GM18519 (cell line): Measurements from ENCODE around the gene EDEM1.

Source experiments
- ATAC-seq: cut with Tn5 transposase; IDR thresholded peaks from one replicate; pipeline ENCODE4 v1.9.1; 2021; ENCODE audit warnings: mild to moderate bottlenecking, moderate library complexity; ENCODE audit not compliant: unreplicated experiment, low FRiP score

EDEM1 gene

DNA sequence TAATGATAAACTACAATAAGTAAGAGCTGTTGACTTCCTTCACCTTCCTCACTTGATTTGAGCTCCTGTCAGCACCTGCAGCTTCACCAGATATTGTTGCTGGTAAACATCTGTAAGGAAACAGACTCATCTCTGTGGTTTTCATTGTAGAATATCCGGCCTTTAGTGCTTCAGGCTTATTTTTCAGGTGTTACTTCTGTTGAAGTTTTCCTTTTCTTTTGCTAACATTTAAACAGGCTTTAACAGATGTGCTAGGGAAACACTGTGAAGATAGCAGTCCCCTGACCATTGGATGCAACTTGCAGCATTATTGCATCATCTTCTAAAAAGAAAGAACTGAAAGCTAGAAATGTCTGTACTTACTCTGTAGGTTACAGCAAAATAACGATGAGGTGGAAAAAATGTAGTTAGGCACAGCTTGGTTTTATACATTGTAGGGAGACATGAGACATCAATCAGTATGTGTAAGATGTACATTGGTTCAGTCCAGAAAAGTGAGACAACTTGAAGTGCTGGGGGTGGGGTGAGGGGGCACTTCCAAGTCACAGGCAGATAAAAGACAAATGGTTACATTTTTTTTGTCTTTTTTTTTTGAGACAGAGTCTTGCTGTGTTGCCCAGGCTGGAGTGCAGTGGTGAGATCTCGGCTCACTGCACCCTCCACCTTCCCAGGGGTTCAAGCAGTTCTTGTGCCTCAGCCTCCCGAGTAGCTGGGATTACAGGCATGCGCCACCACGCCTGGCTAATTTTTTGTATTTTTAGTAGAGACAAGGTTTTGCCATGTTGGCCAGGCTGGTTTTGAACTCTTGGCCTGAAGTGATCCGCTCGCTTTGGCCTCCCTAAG, 10.2 kb downstream of the EDEM1 start:
- peak; percentile 77 for ATAC-seq

DNA sequence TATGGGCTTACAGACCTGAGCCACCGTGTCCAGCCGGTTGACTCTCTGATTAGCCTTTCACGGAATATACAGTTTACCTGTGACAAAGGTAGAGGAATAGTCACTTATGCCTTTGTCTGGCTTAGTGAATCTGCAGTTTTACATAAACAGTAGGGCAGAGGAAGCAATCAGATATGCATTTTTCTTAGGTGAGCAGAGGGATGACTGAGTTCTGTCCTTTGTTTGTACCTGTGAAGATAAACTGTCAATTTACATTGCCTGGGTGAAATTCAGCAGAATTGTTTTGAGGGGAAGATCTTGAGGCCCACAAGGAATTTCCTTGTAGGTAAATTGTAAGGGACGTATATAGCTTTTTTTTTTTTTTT, 10.8 kb downstream of the EDEM1 start:
- no peak for ATAC-seq

DNA sequence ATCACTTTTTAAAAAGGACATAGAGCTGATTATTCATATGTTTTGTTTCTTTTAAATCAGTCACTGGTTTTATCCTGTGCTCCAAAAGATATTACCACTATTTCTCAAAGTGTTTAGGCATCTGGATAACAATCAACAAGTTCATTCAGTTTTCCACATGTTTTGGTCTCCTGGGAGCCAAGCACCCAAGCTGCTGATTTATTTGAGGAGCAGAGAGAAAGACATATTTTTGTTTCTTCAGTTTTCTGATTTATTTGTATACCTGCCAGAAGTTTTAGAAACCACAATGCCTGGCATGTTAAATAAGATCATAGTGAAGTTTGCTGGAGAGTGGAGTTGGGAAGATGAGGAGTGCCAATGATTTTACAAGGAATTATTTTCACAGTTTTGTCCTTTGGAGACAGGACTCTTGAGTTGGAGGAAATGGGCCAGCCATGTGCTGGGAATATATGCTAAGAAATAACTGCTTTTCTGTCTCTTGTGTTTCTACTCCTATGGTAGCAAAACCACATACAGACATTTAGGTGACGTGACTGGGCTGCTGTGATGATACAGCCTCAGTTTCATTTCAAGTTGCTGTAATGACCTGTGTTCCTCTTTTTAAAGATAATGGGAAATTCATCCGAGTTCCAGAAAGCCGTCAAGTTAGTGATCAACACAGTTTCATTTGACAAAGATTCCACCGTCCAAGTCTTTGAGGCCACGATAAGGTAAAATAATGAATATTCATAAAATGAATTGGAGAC, 11.7 kb downstream of the EDEM1 start:
- ATAC-seq: peak; percentile 33

GRCh38 chr3:5201536-5201935, 14.0 kb downstream of the EDEM1 start:
- ATAC-seq: no peak

DNA sequence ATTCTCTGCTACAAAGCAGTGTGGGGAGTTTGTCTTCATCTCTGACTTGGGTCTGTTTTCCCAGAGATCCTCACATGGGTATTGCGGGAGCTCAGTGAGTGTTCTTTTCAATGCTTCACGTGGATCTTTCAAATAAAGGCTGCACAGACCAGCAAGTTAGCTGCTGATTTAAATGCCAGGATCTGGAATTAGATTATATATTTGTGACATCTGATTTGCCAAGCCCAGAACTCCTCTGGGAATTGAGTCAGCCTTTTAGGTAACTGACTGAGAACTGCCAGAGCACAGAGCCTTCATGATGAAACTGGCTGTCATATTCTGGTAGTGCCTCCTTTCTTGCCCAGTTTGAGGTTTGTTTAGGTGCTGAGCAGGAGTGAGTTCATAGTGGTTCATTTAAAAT, 14.7 kb downstream of the EDEM1 start:
- ATAC-seq: no peak

DNA sequence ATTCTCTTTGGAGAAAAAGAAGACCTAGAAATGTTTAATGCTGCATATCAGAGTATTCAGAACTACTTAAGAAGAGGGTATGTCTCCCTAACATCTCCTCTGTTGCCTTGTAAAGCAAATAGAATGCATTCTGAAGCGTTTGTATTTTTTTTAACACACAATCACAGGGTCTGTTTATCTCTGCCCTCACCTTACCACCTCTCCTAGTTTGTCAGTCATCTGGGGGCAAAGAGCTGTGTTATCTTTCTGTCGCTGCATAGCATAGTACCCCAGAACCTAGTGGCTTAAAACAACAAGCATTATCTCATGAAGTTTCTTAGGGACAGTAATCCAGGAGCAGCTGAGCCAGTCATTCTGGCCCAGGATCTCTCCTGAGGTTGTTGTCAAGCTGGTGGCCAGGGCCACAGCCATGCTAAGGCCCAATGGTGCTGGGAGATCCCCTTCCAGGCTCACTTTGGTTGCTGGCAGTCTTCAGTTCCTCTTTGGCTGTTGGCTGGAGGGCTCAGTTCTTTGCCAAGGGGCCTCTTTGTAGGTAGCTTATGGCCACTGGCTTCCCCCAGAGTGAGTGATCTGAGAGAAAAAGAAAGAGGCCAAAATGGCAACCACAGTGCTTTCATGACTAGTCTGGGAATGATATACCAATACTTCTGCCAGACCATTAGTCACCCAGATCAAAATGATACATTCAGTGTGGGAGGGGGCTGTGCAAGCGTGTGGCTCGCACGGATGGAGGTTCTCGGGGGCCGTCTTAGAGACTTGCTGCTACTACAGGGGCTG, 17.8 kb downstream of the EDEM1 start:
- peak; percentile 97 for ATAC-seq

GRCh38 chr3:5210926-5211325, 23.4 kb downstream of the EDEM1 start:
- no peak for ATAC-seq

- ATAC-seq: no peak
These were observed 25.4 kb downstream of the EDEM1 start for GRCh38 chr3:5212628-5213573.

GRCh38 chr3:5213574-5213966, 26.1 kb downstream of the EDEM1 start:
- no peak for ATAC-seq

GRCh38 chr3:5214352-5214751, 26.8 kb downstream of the EDEM1 start:
- no peak for ATAC-seq

- no peak for ATAC-seq
These were observed 30.5 kb downstream of the EDEM1 start for GRCh38 chr3:5217824-5218595.

DNA sequence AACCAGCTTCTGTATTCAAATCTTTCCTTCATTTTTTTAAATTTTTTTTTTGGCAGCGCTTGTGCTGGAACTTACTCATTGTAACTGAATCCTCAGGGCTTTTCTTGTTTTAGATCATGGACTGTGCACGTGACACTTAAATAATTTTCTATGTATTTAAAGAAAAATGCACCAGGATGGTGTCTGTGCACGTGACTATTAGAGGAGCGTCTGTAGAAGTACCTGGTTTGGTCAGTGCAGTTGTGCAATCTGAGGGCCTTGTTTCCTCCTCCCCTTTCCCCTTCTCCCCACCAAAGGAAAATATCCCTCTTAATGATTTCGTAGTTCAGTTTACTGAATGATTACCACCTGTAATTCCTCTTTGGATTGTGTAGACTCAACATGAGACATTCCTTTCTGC, 31.3 kb downstream of the EDEM1 start:
- no peak for ATAC-seq

DNA sequence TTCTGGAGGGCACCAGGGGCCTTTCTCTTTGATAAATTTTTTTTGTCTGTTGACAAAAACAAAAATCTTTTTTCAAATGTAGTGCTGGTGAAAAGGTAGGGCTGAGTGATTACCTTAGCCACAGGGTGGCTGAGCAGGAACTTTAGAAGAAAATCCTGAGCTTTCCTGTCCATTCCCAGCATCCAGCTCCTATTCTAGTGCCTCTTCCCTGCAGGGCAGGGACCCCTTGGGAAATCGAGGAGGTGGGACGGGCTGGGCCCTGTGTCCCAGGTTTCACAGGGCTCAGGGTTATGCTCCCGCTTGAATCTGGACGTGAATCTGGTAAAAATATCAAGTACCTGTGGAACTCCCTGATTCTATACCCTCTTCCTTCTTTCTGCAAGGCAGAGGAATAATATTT, 31.7 kb downstream of the EDEM1 start:
- no peak for ATAC-seq

DNA sequence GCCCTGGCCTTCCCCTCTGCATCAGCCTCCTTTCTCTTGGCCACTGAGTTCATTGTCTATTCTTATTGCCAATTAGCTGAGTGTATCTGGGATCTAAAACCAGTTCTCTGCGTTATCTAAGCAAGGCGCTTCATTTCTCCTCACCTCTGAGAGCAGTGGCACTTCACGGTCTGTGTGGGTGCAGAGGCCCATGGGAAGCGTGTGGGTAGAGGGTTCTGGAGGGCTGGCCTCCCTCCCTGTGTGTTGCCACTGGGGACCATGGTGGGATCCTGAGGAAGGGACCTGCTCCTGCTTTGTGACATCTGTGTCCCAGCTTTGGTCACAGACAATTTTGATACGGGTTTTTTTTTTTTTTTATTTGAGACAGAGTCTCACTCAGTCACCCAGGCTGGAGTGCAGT, 32.7 kb downstream of the EDEM1 start:
- ATAC-seq: no peak

DNA sequence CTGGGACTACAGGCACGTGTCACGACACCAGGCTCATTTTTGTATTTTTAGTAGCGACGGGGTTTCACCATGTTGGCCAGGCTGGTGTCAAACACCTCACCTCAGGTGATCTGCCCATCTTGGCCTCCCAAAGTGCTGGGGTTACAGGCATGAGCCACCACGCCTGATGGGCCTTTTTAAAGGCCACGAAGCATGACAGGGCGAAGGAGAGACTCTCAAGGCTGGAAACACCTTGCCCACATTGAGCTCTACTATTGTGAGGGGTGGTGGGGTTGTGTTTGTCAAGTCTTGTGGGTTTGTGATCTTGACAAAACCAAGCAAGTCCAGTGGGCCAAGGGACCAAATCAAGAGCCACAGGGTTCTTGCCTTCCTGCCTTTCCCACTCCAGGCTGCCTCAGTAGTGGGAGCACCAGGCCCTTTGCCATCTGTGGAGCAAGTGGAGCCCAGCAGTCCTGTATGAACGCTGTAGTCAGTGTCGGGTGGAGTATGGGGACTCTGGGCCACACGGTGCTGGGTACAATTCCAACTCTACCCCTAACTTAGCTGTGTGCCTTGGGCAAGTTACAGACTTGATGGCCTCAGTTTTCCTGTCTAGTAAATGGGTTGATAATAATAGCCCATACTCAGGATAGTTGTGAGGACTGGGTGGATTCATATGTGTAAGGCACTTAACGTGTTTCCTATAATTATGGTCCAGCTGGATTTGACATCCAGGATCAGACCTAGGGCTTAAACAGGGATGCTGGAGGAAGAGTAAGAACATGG, 33.3 kb downstream of the EDEM1 start:
- ATAC-seq: no peak

DNA sequence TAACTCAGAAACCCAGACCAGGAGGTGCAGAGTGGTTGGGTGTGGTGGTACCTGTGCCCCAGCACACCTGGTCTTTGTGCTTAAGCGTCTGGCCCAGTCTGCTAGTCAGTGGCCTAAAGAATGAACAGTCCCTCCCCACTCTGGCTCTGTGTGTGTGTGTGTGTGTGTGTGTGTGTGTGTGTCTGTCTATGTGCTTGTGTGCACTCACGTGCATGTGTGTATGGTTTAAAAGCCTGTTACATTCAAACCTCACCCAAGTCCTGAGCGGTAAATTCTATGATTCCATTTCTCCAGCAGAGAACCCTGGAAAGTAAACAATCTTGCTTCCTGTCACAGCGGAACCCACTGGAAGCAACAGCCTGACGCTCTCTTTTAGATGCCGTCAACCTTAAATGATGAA, 34.2 kb downstream of the EDEM1 start:
- no peak for ATAC-seq

- no peak for ATAC-seq
These were observed 34.9 kb downstream of the EDEM1 start for GRCh38 chr3:5222283-5223005.

GRCh38 chr3:5226783-5227182, 39.3 kb downstream of the EDEM1 start:
- ATAC-seq: peak; percentile 55
